MM.1S (cell line): ENCODE measurements around the gene CDCA8.

Experiments used
- DNase-seq: peaks from one replicate; pipeline ENCODE4 v3.0.0-alpha.2; 2015
- H2AFZ ChIP-seq: fragments of 300-600 bp; sonication (generic); 2 replicates; pipeline ENCODE4 v1.6.0; 2016; ENCODE audit warnings: antibody characterized with exemption, low read length
- H3F3A ChIP-seq: fragments of 300-600 bp; sonication (generic); 2 replicates; pipeline ENCODE4 v1.6.1; 2016; ENCODE audit warnings: mild to moderate bottlenecking, antibody characterized with exemption, low read length, moderate library complexity, mixed read lengths; ENCODE audit not compliant: insufficient read depth
- H3K27ac ChIP-seq: fragments of 300-600 bp; sonication (generic); 2 replicates; pipeline ENCODE4 v1.5.1; 2016; ENCODE audit warnings: mild to moderate bottlenecking, low read length
- H3K27me3 ChIP-seq: fragments of 300-600 bp; sonication (generic); replicated peaks from 2 replicates; pipeline ENCODE4 v1.6.0; 2016; ENCODE audit warnings: low read length; ENCODE audit not compliant: insufficient read depth
- H3K36me3 ChIP-seq: fragments of 300-600 bp; sonication (generic); replicated peaks from 2 replicates; pipeline ENCODE4 v1.6.1; 2016; ENCODE audit warnings: mild to moderate bottlenecking, low read length, mixed read lengths; ENCODE audit not compliant: insufficient read depth
- H3K4me1 ChIP-seq: fragments of 300-600 bp; sonication (generic); 2 replicates; pipeline ENCODE4 v1.6.1; 2016; ENCODE audit warnings: low read length, mixed read lengths
- H3K4me2 ChIP-seq: fragments of 300-600 bp; sonication (generic); 2 replicates; pipeline ENCODE4 v1.6.0; 2016; ENCODE audit warnings: low read depth, low read length
- H3K4me3 ChIP-seq: fragments of 300-600 bp; sonication (generic); 2 replicates; pipeline ENCODE4 v1.5.1; 2016; ENCODE audit warnings: low read length, mixed read lengths
- H3K79me2 ChIP-seq: fragments of 300-600 bp; sonication (generic); 2 replicates; pipeline ENCODE4 v1.6.1; 2016; ENCODE audit warnings: mixed run types, low read length, mixed read lengths
- H3K9ac ChIP-seq: fragments of 300-600 bp; sonication (generic); 2 replicates; pipeline ENCODE4 v1.6.1; 2016; ENCODE audit warnings: low read length, mixed read lengths
- H3K9me2 ChIP-seq: fragments of 300-600 bp; sonication (generic); replicated peaks from 2 replicates; pipeline ENCODE4 v1.6.1; 2016; ENCODE audit warnings: mild to moderate bottlenecking, low read length, mixed read lengths; ENCODE audit not compliant: insufficient read depth
- H3K9me3 ChIP-seq: fragments of 300-600 bp; sonication (generic); replicated peaks from 2 replicates; pipeline ENCODE4 v1.6.1; 2016; ENCODE audit warnings: mild to moderate bottlenecking, low read length, mixed read lengths; ENCODE audit not compliant: insufficient read depth
- H4K20me1 ChIP-seq: fragments of 300-600 bp; sonication (generic); 2 replicates; pipeline ENCODE4 v1.6.1; 2016; ENCODE audit warnings: mild to moderate bottlenecking, low read length, moderate library complexity, mixed read lengths; ENCODE audit not compliant: insufficient read depth
- CTCF ChIP-seq: fragments of 300-600 bp; sonication (generic); IDR thresholded peaks from 2 replicates; pipeline ENCODE4 v1.5.1; 2016; ENCODE audit warnings: antibody characterized with exemption, low read length, mixed read lengths
- EZH2 ChIP-seq: fragments of 300-600 bp; sonication (generic); optimal IDR thresholded peaks from 2 replicates; pipeline ENCODE3; 2017; ENCODE audit warnings: low read depth, mild to moderate bottlenecking, antibody characterized with exemption, low read length, mixed read lengths
- EZH2phosphoT487 ChIP-seq: fragments of 300-600 bp; sonication (generic); IDR thresholded peaks from 2 replicates; pipeline ENCODE4 v1.6.1; 2018; ENCODE audit warnings: antibody characterized with exemption, low read length

The CDCA8 gene

GRCh38 chr1:37673920-37674319 lies 18.4 kb upstream of the CDCA8 start:
- no peak overlapping the region for H3K4me2 ChIP-seq
- no peak overlapping the region for H3K9ac ChIP-seq
- no peaks in the 10 kb centered on the region for H4K20me1 ChIP-seq
- no peak overlapping the region for H3K4me3 ChIP-seq
- no peak overlapping the region for H3K27ac ChIP-seq
- no peak for TF ChIP-seq EZH2
- no peak for TF ChIP-seq EZH2phosphoT487
- TF ChIP-seq CTCF = no peak
- no peaks in the 10 kb centered on the region for H3K36me3 ChIP-seq
- DNase-seq = no peak
- no peaks in the 10 kb centered on the region for H3K9me3 ChIP-seq
- H3K4me1 ChIP-seq = peaks cover 47% of the 10 kb centered on the region
- H3K9me2 ChIP-seq = no peaks in the 10 kb centered on the region
- no peaks in the 10 kb centered on the region for H3K27me3 ChIP-seq
- peaks cover 34% of the 10 kb centered on the region for H3F3A ChIP-seq
- H2AFZ ChIP-seq = no peak overlapping the region
- H3K79me2 ChIP-seq = no peaks in the 10 kb centered on the region

GRCh38 chr1:37676281-37677142 lies 15.8 kb upstream of the CDCA8 start:
- H3F3A ChIP-seq = peaks cover 34% of the 10 kb centered on the region
- no peaks in the 10 kb centered on the region for H3K9me3 ChIP-seq
- peak overlapping the region; percentile 16; the same call in 1 of the 2 replicates for H3K4me3 ChIP-seq
- H3K27me3 ChIP-seq = no peaks in the 10 kb centered on the region
- peak; percentile 75 for DNase-seq
- H3K9me2 ChIP-seq = no peaks in the 10 kb centered on the region
- peak overlapping the region; percentile 94 for H3K27ac ChIP-seq
- TF ChIP-seq EZH2phosphoT487 (no peak), EZH2 (no peak), CTCF (peak; percentile 26)
- H3K4me1 ChIP-seq = peaks cover 48% of the 10 kb centered on the region
- H3K79me2 ChIP-seq = no peaks in the 10 kb centered on the region
- peak overlapping the region; percentile 62 for H2AFZ ChIP-seq
- no peaks in the 10 kb centered on the region for H3K36me3 ChIP-seq
- H4K20me1 ChIP-seq = no peaks in the 10 kb centered on the region
- peak overlapping the region; percentile 63 for H3K9ac ChIP-seq
- H3K4me2 ChIP-seq = peak overlapping the region; percentile 87

- H3K4me1 ChIP-seq = peaks cover 48% of the 10 kb centered on the region
- peak overlapping the region; percentile 8; the same call in 1 of the 2 replicates for H3K4me3 ChIP-seq
- no peaks in the 10 kb centered on the region for H3K79me2 ChIP-seq
- H4K20me1 ChIP-seq = no peaks in the 10 kb centered on the region
- H3K27ac ChIP-seq = peak overlapping the region; percentile 94
- no peaks in the 10 kb centered on the region for H3K9me3 ChIP-seq
- H2AFZ ChIP-seq = peak overlapping the region; percentile 27
- H3K9me2 ChIP-seq = no peaks in the 10 kb centered on the region
- H3K36me3 ChIP-seq = no peaks in the 10 kb centered on the region
- peak overlapping the region; percentile 42; the same call in 1 of the 2 replicates for H3K9ac ChIP-seq
- TF ChIP-seq CTCF (no peak), EZH2 (no peak), EZH2phosphoT487 (no peak)
- peak overlapping the region; percentile 87 for H3K4me2 ChIP-seq
- no peak for DNase-seq
- H3K27me3 ChIP-seq = no peaks in the 10 kb centered on the region
- H3F3A ChIP-seq = peaks cover 34% of the 10 kb centered on the region
Measured at GRCh38 chr1:37677143-37677439, 15.2 kb upstream of the CDCA8 start.
